CD4-positive, alpha-beta memory T cell (primary cell): ENCODE data around the gene TM4SF4. TPM values are rescaled to one million over a fixed set of nuclear protein-coding genes. Genes with fewer than 3 reads are reported as not detected.

ENCODE experiments used
- CTCF ChIA-PET: fragments of 350-600 bp; sonication (Branson Sonifier 250); formaldehyde crosslinking; loops from one replicate; lab custom pipeline; 2021; ENCODE audit warnings: inconsistent platforms; ENCODE audit not compliant: partially characterized antibody; lab: Charles Lee
- POLR2A ChIA-PET: fragments of 350-600 bp; sonication (Branson Sonifier 250); formaldehyde crosslinking; loops from one replicate; lab custom pipeline; 2021; ENCODE audit not compliant: partially characterized antibody; lab: Charles Lee
- DNase-seq, 5 donors: peaks; one replicate each; pipeline versions ENCODE4 v3.0.0 to v3.0.0-alpha.2; 2020 to 2022; ENCODE audit warnings: mixed read lengths in 1 of 5
- H3K27ac ChIP-seq: one replicate; pipeline ENCODE4 v1.7.0; 2013; ENCODE audit warnings: low read depth, low read length
- H3K27me3 ChIP-seq: 2 replicates; pipeline ENCODE4 v1.7.0; 2013; ENCODE audit warnings: mild to moderate bottlenecking, low read length, moderate library complexity; ENCODE audit not compliant: insufficient read depth
- H3K36me3 ChIP-seq: 2 replicates; pipeline ENCODE4 v1.7.0; 2013; ENCODE audit warnings: mild to moderate bottlenecking, low read length, moderate library complexity; ENCODE audit not compliant: insufficient read depth
- H3K4me1 ChIP-seq: 2 replicates; pipeline ENCODE4 v1.7.0; 2013; ENCODE audit warnings: mild to moderate bottlenecking, low read length, moderate library complexity; ENCODE audit not compliant: insufficient read depth
- H3K4me3 ChIP-seq, 2 donors: one replicate each; pipeline ENCODE4 v1.7.0; 2013; ENCODE audit warnings: low read length in 2 of 2, mild to moderate bottlenecking in 1 of 2
- H3K9me3 ChIP-seq, 2 donors: one replicate each; pipeline ENCODE4 v1.7.0; 2013; ENCODE audit warnings: low read length in 2 of 2, control low read depth in 1 of 2; ENCODE audit not compliant: control insufficient read depth in 1 of 2
- H3K27ac Mint-ChIP-seq, 7 donors: one replicate each; pipeline ENCODE4 v1.8.0; 2020 to 2021; ENCODE audit warnings: mixed read lengths in 7 of 7, mild to moderate bottlenecking in 6 of 7, inconsistent platforms in 3 of 7, moderate library complexity in 3 of 7
- H3K27me3 Mint-ChIP-seq, 2 donors: one replicate each; pipeline ENCODE4 v1.8.0; 2020 to 2021; ENCODE audit warnings: mixed read lengths in 2 of 2
- H3K36me3 Mint-ChIP-seq, 2 donors: one replicate each; pipeline ENCODE4 v1.8.0; 2020 to 2021; ENCODE audit warnings: mixed read lengths in 2 of 2, inconsistent platforms in 1 of 2, mild to moderate bottlenecking in 1 of 2
- H3K4me1 Mint-ChIP-seq, 4 donors: one replicate each; pipeline ENCODE4 v1.8.0; 2020 to 2021; ENCODE audit warnings: mixed read lengths in 4 of 4, mild to moderate bottlenecking in 1 of 4
- H3K4me3 Mint-ChIP-seq, 8 donors: one replicate each; pipeline ENCODE4 v1.8.0; 2020 to 2021; ENCODE audit warnings: mixed read lengths in 8 of 8, mild to moderate bottlenecking in 7 of 8, moderate library complexity in 6 of 8, inconsistent platforms in 3 of 8
- H3K9me3 Mint-ChIP-seq, 8 donors: one replicate each; pipeline ENCODE4 v1.8.0; 2020 to 2021; ENCODE audit warnings: mixed read lengths in 8 of 8, mild to moderate bottlenecking in 5 of 8, inconsistent platforms in 3 of 8, moderate library complexity in 1 of 8
- intact Hi-C: fragments of 100-400 bp; cut with micrococcal nuclease; formaldehyde crosslinking; loops from one replicate; pipeline ENCODE4 v1.15.1; 2023
- polyA plus RNA-seq, 2 donors: library from polyadenylated mRNA; unstranded; fragments of 300-500 nt; fragmentation: Illumina TruSeq; gene quantifications; one replicate each; pipeline ENCODE4 v1.2.3, GENCODE V29; 2021
- total RNA-seq, 2 experiments: library from RNA; stranded (reverse); gene quantifications; one replicate each; pipeline ENCODE4 v1.2.3, GENCODE V29; 2021

Gene TM4SF4
- total and polyA plus RNA-seq, 4 experiments from 2014 or later, result not detected

DNA sequence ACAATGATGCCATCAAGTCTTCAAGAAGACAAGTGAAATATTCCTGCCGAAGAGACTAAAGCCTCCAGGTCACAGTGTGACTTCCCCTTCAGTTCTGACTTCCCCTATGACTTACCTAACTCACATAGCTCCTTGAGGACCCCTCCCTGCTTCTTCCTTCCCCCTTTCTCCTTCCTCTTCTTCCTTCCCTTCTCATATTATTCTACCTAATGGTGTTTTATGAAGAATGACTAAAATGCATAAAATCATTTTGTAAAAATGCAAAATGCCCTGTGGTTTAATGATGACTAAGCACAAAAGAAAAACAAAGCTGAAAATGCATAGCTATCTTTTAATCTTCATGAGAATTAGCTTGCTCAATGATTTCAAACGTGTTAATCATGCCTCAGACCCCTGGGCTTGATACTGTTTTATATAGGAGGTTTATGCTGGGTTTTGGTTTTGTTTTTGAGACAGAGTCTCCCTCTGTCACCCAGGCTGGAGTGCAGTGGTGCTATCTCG is 26.1 kb upstream of the TM4SF4 start:
- H3K27me3 ChIP-seq, result no peaks in the 10 kb centered on the region
- Mint-ChIP-seq H3K27ac (no peak overlapping the region), H3K4me1 (no peaks in the 10 kb centered on the region), H3K36me3 (no peaks in the 10 kb centered on the region), H3K27me3 (peaks cover 0 to 1% of the 10 kb centered on the region in 2 donors), H3K4me3 (no peak overlapping the region), H3K9me3 (peaks cover 0 to 23% (median 15%) of the 10 kb centered on the region in 8 donors)
- ChIA-PET POLR2A (no interaction called here), CTCF (no interaction called here)
- intact Hi-C loops, result no loop called here
- no peak overlapping the region for H3K27ac ChIP-seq
- no peaks in the 10 kb centered on the region for H3K4me1 ChIP-seq
- H3K4me3 ChIP-seq, result no peak overlapping the region
- no peak for DNase-seq
- H3K9me3 ChIP-seq, result no peaks in the 10 kb centered on the region
- H3K36me3 ChIP-seq, result no peaks in the 10 kb centered on the region

DNA sequence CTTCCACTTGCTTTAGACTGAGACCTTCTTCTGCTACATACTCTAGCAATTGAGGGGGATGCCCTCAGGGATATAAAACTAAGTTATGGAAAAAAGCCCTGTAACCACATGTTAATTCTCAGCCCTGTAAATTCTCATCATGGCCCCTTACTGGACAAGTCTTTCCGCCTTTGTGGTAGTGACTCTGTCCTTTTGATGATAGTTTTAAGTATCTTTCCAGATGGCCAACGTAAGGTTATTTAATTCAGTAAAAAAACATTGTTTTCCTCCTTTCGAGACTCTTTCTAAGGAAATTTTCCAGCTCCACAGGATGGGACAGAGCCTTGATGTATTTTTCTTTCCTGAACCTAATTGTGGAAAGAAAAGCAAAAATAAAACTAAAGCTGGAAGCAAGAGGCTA is 25.3 kb upstream of the TM4SF4 start:
- H3K9me3 Mint-ChIP-seq, result peaks cover 0 to 26% (median 15%) of the 10 kb centered on the region in 8 donors
- no peak overlapping the region for H3K4me3 ChIP-seq
- no peaks in the 10 kb centered on the region for H3K9me3 ChIP-seq
- ChIA-PET CTCF (no interaction called here), POLR2A (no interaction called here)
- H3K36me3 ChIP-seq, result no peaks in the 10 kb centered on the region
- no peak overlapping the region for H3K27ac ChIP-seq
- no peak for DNase-seq
- H3K4me3 Mint-ChIP-seq, result no peak overlapping the region
- H3K36me3 Mint-ChIP-seq, result no peaks in the 10 kb centered on the region
- H3K27ac Mint-ChIP-seq, result no peak overlapping the region
- intact Hi-C loops, result no loop called here
- no peaks in the 10 kb centered on the region for H3K27me3 ChIP-seq
- no peaks in the 10 kb centered on the region for H3K4me1 ChIP-seq
- no peaks in the 10 kb centered on the region for H3K4me1 Mint-ChIP-seq
- peaks cover 3% of the 10 kb centered on the region in 2 donors for H3K27me3 Mint-ChIP-seq

DNA sequence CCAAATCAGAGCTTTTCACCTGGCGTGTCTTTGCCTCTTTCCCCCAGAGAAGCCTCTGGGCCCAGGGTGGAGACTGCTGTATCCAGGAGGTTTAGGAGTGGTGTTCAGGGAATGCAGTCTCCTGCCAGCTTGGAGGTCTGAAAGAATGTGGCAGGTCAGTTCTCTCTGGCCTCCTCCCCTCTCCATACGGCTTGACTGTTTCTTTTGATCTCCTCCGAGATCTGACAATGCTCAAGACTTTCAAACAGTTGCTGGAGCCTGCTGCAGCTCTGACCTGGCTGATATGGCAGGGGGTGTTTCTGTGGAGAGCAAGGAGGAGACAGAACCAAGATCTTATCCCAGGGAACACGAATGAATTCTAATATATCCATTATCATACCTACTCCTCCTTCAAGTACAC is 24.7 kb upstream of the TM4SF4 start:
- Mint-ChIP-seq H3K27ac (no peak overlapping the region), H3K4me1 (no peaks in the 10 kb centered on the region), H3K27me3 (peaks cover 3 to 4% of the 10 kb centered on the region in 2 donors), H3K36me3 (no peaks in the 10 kb centered on the region), H3K4me3 (no peak overlapping the region), H3K9me3 (peaks cover 0 to 32% (median 15%) of the 10 kb centered on the region in 8 donors)
- no peaks in the 10 kb centered on the region for H3K36me3 ChIP-seq
- H3K27ac ChIP-seq, result no peak overlapping the region
- intact Hi-C loops, result no loop called here
- no peak overlapping the region for H3K4me3 ChIP-seq
- no peaks in the 10 kb centered on the region for H3K4me1 ChIP-seq
- no peaks in the 10 kb centered on the region for H3K9me3 ChIP-seq
- POLR2A ChIA-PET, result no interaction called here
- H3K27me3 ChIP-seq, result no peaks in the 10 kb centered on the region
- CTCF ChIA-PET, result no interaction called here
- DNase-seq, result no peak

DNA sequence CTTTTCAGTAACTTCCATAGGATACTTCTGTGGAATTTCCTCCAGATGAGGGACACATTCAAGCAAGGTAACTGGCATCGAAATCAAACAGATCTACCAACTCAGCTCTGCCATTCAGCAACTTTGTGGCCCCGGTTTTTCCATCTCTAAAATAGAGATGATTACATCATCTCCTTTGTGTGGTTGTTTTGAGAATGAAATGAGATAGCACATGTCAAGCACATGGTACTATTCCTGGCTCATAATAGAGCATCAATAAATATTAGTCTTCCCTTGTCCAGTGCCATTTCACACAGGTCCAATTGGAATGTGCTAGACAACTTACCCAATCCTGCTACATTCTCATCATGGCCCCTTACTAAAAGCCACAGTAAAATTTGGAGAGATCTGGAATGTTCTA is 24.2 kb upstream of the TM4SF4 start:
- CTCF ChIA-PET, result no interaction called here

DNA sequence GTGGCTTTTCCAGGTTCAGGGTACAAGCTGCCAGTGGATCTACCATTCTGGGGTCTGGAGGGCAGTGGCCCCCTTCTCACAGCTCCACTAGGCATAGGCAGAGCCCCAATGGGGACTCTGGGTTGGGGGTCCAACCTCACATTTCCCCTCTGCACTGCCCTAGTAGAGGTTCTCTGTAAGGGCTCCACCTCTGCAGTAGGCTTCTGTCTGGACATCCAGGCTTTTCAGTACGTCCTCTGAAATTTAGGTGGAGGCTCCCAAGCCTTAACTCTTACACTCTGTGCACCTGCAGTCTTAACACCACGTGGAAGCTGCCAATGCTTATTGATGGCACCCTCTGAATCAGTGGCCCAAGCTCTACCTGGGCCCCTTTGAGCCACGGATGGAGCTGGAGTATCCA is 22.5 kb upstream of the TM4SF4 start:
- CTCF ChIA-PET, result interaction anchor here (0.5 kb wide), 1 partner anchor 357 kb away, joined by 3 read pairs; no protein-coding TSS in a partner anchor
- Mint-ChIP-seq H3K4me1 (no peaks in the 10 kb centered on the region), H3K27me3 (peaks cover 3 to 10% of the 10 kb centered on the region in 2 donors), H3K27ac (no peak overlapping the region), H3K36me3 (no peaks in the 10 kb centered on the region), H3K9me3 (peaks cover 0 to 32% (median 15%) of the 10 kb centered on the region in 8 donors), H3K4me3 (no peak overlapping the region)
- DNase-seq, result no peak
- intact Hi-C loops, result no loop called here
- H3K27ac ChIP-seq, result no peak overlapping the region
- H3K4me1 ChIP-seq, result no peaks in the 10 kb centered on the region
- POLR2A ChIA-PET, result no interaction called here
- H3K36me3 ChIP-seq, result no peaks in the 10 kb centered on the region
- H3K4me3 ChIP-seq, result no peak overlapping the region
- no peaks in the 10 kb centered on the region for H3K27me3 ChIP-seq
- H3K9me3 ChIP-seq, result no peaks in the 10 kb centered on the region

More for the DNA sequence above, 24.2 kb upstream of the TM4SF4 start:
- Mint-ChIP-seq H3K4me3 (no peak overlapping the region), H3K27me3 (peaks cover 3 to 5% of the 10 kb centered on the region in 2 donors), H3K36me3 (no peaks in the 10 kb centered on the region), H3K9me3 (peaks cover 0 to 32% (median 15%) of the 10 kb centered on the region in 8 donors), H3K27ac (no peak overlapping the region), H3K4me1 (no peaks in the 10 kb centered on the region)
- no peaks in the 10 kb centered on the region for H3K4me1 ChIP-seq
- no peak overlapping the region for H3K4me3 ChIP-seq
- H3K9me3 ChIP-seq, result no peaks in the 10 kb centered on the region
- H3K36me3 ChIP-seq, result no peaks in the 10 kb centered on the region
- no peak overlapping the region for H3K27ac ChIP-seq
- no peaks in the 10 kb centered on the region for H3K27me3 ChIP-seq
- intact Hi-C loops, result no loop called here
- DNase-seq, result no peak
- POLR2A ChIA-PET, result no interaction called here

DNA sequence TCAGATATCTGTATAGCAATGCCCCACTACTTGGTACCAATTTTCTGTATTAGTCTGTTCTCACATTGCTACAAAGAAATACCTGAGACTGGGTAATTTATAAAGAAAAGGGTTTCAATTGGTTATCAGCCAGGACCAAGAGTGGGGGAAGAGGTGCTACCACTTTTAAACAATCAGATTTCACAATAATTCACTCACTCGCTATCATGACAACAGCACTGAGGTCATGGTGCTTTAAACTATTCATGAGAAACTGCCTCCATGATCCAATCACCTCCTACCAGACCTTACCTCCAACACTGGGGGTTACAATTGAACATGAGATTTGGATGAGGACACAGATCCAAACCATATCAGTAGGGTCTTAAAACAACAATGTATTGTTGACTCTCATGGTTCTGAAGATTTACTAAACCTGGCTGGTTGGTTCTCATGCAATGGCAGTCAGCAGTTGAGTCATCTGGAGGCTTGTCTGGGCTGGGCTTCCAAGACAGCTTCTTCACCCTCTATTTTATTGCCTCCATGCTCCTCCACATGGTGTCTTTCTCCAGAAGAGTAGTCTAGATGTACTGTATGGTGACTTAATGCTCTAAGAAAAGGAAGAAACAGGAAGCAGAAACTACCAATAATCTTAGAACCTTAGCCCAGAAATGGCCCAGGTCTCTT is 21.2 kb upstream of the TM4SF4 start:
- no peak overlapping the region for H3K4me3 Mint-ChIP-seq

DNA sequence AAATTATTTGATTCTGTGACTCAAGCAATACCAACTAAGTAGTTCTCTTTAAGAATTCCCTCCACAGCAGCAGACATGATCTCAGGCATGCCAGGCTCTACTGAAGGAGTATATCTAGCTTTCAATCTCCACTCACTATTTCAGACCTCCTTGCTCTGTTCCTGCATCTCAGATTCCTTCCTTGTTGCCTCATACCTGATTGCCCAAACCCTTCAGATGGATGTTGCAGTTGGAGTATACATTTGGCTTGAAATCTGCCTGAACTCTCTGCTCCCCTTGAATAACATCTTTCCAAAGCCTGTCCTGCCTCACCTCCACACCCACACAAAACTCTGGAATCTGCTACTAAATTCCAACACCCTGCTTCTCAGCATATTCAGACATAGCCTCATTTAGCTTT is 19.8 kb upstream of the TM4SF4 start:
- Histone ChIP-seq H3K36me3 (no peaks in the 10 kb centered on the region), H3K27ac (no peak overlapping the region), H3K4me1 (no peaks in the 10 kb centered on the region), H3K4me3 (no peak overlapping the region), H3K27me3 (no peaks in the 10 kb centered on the region), H3K9me3 (no peaks in the 10 kb centered on the region)
- intact Hi-C loops, result no loop called here
- ChIA-PET CTCF (no interaction called here), POLR2A (no interaction called here)
- no peaks in the 10 kb centered on the region for H3K4me1 Mint-ChIP-seq
- peaks cover 5 to 12% of the 10 kb centered on the region in 2 donors for H3K27me3 Mint-ChIP-seq
- H3K27ac Mint-ChIP-seq, result no peak overlapping the region
- no peak for DNase-seq
- no peak overlapping the region for H3K4me3 Mint-ChIP-seq
- peaks cover 0 to 32% (median 15%) of the 10 kb centered on the region in 8 donors for H3K9me3 Mint-ChIP-seq
- H3K36me3 Mint-ChIP-seq, result no peaks in the 10 kb centered on the region

More for the DNA sequence above, 21.2 kb upstream of the TM4SF4 start:
- no peaks in the 10 kb centered on the region for H3K36me3 ChIP-seq
- no peaks in the 10 kb centered on the region for H3K36me3 Mint-ChIP-seq
- H3K9me3 Mint-ChIP-seq, result peaks cover 0 to 32% (median 15%) of the 10 kb centered on the region in 8 donors
- POLR2A ChIA-PET, result no interaction called here
- intact Hi-C loops, result no loop called here
- H3K4me3 ChIP-seq, result no peak overlapping the region
- CTCF ChIA-PET, result no interaction called here
- H3K4me1 Mint-ChIP-seq, result no peaks in the 10 kb centered on the region
- peaks cover 3 to 10% of the 10 kb centered on the region in 2 donors for H3K27me3 Mint-ChIP-seq
- H3K27ac Mint-ChIP-seq, result no peak overlapping the region
- no peak overlapping the region for H3K27ac ChIP-seq
- no peak for DNase-seq
- no peaks in the 10 kb centered on the region for H3K27me3 ChIP-seq
- no peaks in the 10 kb centered on the region for H3K9me3 ChIP-seq
- no peaks in the 10 kb centered on the region for H3K4me1 ChIP-seq
